Measurements from ENCODE around the gene MAN1C1. TPM values are rescaled to one million over a fixed set of nuclear protein-coding genes. Genes with fewer than 3 reads are reported as not detected.

Gene MAN1C1
- polyA plus RNA-seq, 3 donors = 14.8 to 16.0 (median 15.2) TPM

GRCh38 chr1:25750923-25751605 lies 134.5 kb downstream of the MAN1C1 start:
- DNase-seq (ENCODE audit: low read depth in 3 of 3, low spot score in 2 of 3) = no peak

- no peak for DNase-seq (ENCODE audit: low read depth in 3 of 3, low spot score in 2 of 3)
Observed at GRCh38 chr1:25754470-25755181, 138.0 kb downstream of the MAN1C1 start.

- no peak for DNase-seq (ENCODE audit: low read depth in 3 of 3, low spot score in 2 of 3)
Observed at GRCh38 chr1:25755475-25756125, 139.0 kb downstream of the MAN1C1 start.

- no peak for DNase-seq (ENCODE audit: low read depth in 3 of 3, low spot score in 2 of 3)
Observed at GRCh38 chr1:25756215-25756614, 139.6 kb downstream of the MAN1C1 start.

- DNase-seq (ENCODE audit: low read depth in 3 of 3, low spot score in 2 of 3) = no peak
Observed at GRCh38 chr1:25757151-25757845, 140.7 kb downstream of the MAN1C1 start.

- DNase-seq (ENCODE audit: low read depth in 3 of 3, low spot score in 2 of 3) = no peak
Observed at GRCh38 chr1:25757846-25758185, 141.2 kb downstream of the MAN1C1 start.

- no peak for DNase-seq (ENCODE audit: low read depth in 3 of 3, low spot score in 2 of 3)
Observed at GRCh38 chr1:25758466-25759070, 142.0 kb downstream of the MAN1C1 start.

GRCh38 chr1:25760122-25760719 lies 143.6 kb downstream of the MAN1C1 start:
- no peak for DNase-seq (ENCODE audit: low read depth in 3 of 3, low spot score in 2 of 3)

GRCh38 chr1:25760871-25761270 lies 144.3 kb downstream of the MAN1C1 start:
- DNase-seq (ENCODE audit: low read depth in 3 of 3, low spot score in 2 of 3) = no peak

- no peak for DNase-seq (ENCODE audit: low read depth in 3 of 3, low spot score in 2 of 3)
Observed at GRCh38 chr1:25763493-25763892, 146.9 kb downstream of the MAN1C1 start.

- DNase-seq (ENCODE audit: low read depth in 3 of 3, low spot score in 2 of 3) = no peak
Observed at GRCh38 chr1:25765136-25765922, 148.7 kb downstream of the MAN1C1 start.

GRCh38 chr1:25765923-25766589 lies 149.5 kb downstream of the MAN1C1 start:
- DNase-seq (ENCODE audit: low read depth in 3 of 3, low spot score in 2 of 3) = no peak

GRCh38 chr1:25766721-25767436 lies 150.3 kb downstream of the MAN1C1 start:
- no peak for DNase-seq (ENCODE audit: low read depth in 3 of 3, low spot score in 2 of 3)

GRCh38 chr1:25767437-25767770 lies 150.8 kb downstream of the MAN1C1 start:
- no peak for DNase-seq (ENCODE audit: low read depth in 3 of 3, low spot score in 2 of 3)

- no peak for DNase-seq (ENCODE audit: low read depth in 3 of 3, low spot score in 2 of 3)
Observed at GRCh38 chr1:25768999-25769398, 152.4 kb downstream of the MAN1C1 start.

- no peak for DNase-seq (ENCODE audit: low read depth in 3 of 3, low spot score in 2 of 3)
Observed at GRCh38 chr1:25769625-25770383, 153.2 kb downstream of the MAN1C1 start.

- DNase-seq (ENCODE audit: low read depth in 3 of 3, low spot score in 2 of 3) = no peak
Observed at GRCh38 chr1:25770541-25771220, 154.1 kb downstream of the MAN1C1 start.
